Stimulated activated memory B cell treated with anti-CD40 and anti-IgM and Interleukin-4, amounts not matched to agents 10 μg/mL and 1 μg/mL and 100 μg/mL, for 72 hours (primary cell): ENCODE data around the gene ACE2.
"Not testable (repeated sequence)": the region's sequence is repeated elsewhere in the genome, so short reads cannot be mapped to it uniquely, and the experiment has no call there.

ENCODE experiments used
- ATAC-seq: fragments of 150-1000 bp; cut with Tn5 transposase; 2 replicates; pipeline ENCODE4 v1.10.0; 2021
- H3K27ac Mint-ChIP-seq: one replicate; pipeline ENCODE4 v1.8.0; 2022; ENCODE audit warnings: mild to moderate bottlenecking, mixed read lengths
- H3K27me3 Mint-ChIP-seq: one replicate; pipeline ENCODE4 v1.8.0; 2022; ENCODE audit warnings: mixed read lengths
- H3K36me3 Mint-ChIP-seq: one replicate; pipeline ENCODE4 v1.8.0; 2022; ENCODE audit warnings: mixed read lengths
- H3K4me1 Mint-ChIP-seq: one replicate; pipeline ENCODE4 v1.8.0; 2022; ENCODE audit warnings: mixed read lengths
- H3K4me3 Mint-ChIP-seq: one replicate; pipeline ENCODE4 v1.8.0; 2022; ENCODE audit warnings: mild to moderate bottlenecking, moderate library complexity, mixed read lengths
- H3K9me3 Mint-ChIP-seq: one replicate; pipeline ENCODE4 v1.8.0; 2022; ENCODE audit warnings: mixed read lengths

The ACE2 gene

DNA sequence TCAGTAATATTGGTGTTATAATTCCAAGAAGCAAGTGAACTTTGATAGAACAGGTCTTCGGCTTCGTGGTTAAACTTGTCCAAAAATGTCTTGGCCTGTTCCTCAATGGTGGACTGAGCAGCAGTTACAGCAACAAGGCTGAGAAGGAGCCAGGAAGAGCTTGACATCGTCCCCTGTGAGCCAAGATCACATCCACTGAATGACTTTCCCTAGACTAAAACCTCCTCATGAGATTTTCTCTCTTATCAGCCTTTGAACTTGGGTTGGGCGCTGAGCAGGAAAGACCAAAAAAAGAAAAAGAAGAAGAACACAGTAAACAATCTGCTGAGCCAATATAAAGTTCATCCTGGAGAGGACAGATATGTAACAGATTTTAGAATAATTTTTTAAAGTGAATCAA, at the start of gene ACE2:
Gene ACE2, minus strand, starts transcription at position 216 of the 400 bp plus-strand sequence. Its CDS starts 49 bp downstream, at position 167.
- Mint-ChIP-seq H3K27me3 (peaks cover 18% of the 10 kb centered on the region), H3K4me3 (no peak within 1 kb of the TSS)
- ATAC-seq: no peak

GRCh38 chrX:15647510-15647909, 46.8 kb upstream of the ACE2 start:
- not testable (repeated sequence) for H3K36me3 Mint-ChIP-seq, H3K27ac Mint-ChIP-seq, H3K4me3 Mint-ChIP-seq, H3K9me3 Mint-ChIP-seq, ATAC-seq, H3K27me3 Mint-ChIP-seq, H3K4me1 Mint-ChIP-seq

More for the DNA sequence above, at the start of gene ACE2:
- H3K27ac Mint-ChIP-seq: no peak within 1 kb of the TSS
- no peaks in the 10 kb centered on the region for H3K9me3 Mint-ChIP-seq
- H3K36me3 Mint-ChIP-seq: no peaks in the 10 kb centered on the region
- H3K4me1 Mint-ChIP-seq: no peaks in the 10 kb centered on the region

DNA sequence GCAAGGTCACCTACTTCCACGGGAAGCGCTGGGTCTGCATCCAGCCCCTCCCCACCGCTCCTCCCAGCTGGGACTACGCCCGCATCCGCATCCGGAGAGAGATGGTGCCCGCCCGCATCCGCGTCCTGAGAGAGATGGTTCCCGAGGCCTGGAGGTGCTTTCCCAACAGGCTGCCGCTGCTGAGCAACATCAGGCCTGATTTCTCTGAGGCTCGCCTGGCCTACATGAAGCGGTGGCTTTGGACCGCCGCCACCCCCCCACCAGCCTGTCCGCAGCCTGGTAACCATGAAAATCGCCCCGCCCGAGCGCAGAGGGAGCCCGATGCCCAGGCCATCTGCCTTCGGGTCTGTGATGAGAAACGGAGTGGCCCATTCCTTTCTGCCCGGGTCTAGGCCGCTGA, 45.8 kb upstream of the ACE2 start:
- H3K9me3 Mint-ChIP-seq: no peaks in the 10 kb centered on the region
- H3K27ac Mint-ChIP-seq: no peak overlapping the region
- H3K4me1 Mint-ChIP-seq: no peaks in the 10 kb centered on the region
- H3K36me3 Mint-ChIP-seq: no peaks in the 10 kb centered on the region
- ATAC-seq: no peak
- H3K4me3 Mint-ChIP-seq: no peak overlapping the region
- peaks cover 7% of the 10 kb centered on the region for H3K27me3 Mint-ChIP-seq

DNA sequence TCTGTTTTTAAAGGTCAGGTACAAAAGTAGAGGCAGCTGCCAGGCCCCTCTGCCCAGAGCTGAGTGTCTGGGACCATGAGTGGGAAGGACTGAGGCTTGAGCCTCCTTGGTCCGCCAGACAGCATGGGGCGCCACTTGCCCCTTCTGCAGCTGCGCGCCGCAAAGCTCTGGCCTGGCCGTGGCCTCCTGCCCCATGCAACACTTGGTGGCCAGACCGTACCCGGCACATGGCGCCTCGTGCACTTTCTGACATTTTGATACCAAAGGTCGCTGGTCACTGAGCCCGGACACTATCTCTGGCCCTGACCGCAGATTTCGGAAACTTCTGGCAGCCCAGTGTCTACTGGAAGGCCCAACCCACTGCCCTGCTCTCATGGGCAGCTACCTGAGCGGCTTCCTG, 45.3 kb upstream of the ACE2 start:
- Mint-ChIP-seq H3K36me3 (no peaks in the 10 kb centered on the region), H3K27me3 (peaks cover 7% of the 10 kb centered on the region), H3K4me1 (no peaks in the 10 kb centered on the region), H3K9me3 (no peaks in the 10 kb centered on the region), H3K4me3 (no peak overlapping the region), H3K27ac (no peak overlapping the region)
- no peak for ATAC-seq

GRCh38 chrX:15645266-15645665, 44.5 kb upstream of the ACE2 start:
- Mint-ChIP-seq H3K4me3 (no peak overlapping the region), H3K9me3 (no peaks in the 10 kb centered on the region), H3K4me1 (no peaks in the 10 kb centered on the region), H3K27ac (no peak overlapping the region), H3K36me3 (no peaks in the 10 kb centered on the region), H3K27me3 (peaks cover 7% of the 10 kb centered on the region)
- no peak for ATAC-seq

DNA sequence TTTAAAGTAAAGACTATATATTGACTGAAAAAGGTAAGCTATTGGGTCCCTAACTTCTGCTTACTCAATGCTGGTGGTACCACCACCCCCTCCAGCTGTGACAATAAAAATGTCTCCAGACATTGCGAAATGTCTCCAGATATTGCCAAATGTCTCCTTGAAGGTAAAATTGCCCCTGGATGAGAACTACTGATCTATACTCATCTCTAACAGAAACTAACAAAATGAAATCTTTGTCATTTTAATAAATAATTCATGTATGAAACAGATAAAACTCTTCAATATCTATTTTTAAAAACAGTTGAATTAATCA, 43.8 kb upstream of the ACE2 start:
- ATAC-seq: no peak
- Mint-ChIP-seq H3K27me3 (peaks cover 7% of the 10 kb centered on the region), H3K36me3 (no peaks in the 10 kb centered on the region), H3K27ac (no peak overlapping the region), H3K4me1 (no peaks in the 10 kb centered on the region), H3K9me3 (no peaks in the 10 kb centered on the region), H3K4me3 (no peak overlapping the region)

DNA sequence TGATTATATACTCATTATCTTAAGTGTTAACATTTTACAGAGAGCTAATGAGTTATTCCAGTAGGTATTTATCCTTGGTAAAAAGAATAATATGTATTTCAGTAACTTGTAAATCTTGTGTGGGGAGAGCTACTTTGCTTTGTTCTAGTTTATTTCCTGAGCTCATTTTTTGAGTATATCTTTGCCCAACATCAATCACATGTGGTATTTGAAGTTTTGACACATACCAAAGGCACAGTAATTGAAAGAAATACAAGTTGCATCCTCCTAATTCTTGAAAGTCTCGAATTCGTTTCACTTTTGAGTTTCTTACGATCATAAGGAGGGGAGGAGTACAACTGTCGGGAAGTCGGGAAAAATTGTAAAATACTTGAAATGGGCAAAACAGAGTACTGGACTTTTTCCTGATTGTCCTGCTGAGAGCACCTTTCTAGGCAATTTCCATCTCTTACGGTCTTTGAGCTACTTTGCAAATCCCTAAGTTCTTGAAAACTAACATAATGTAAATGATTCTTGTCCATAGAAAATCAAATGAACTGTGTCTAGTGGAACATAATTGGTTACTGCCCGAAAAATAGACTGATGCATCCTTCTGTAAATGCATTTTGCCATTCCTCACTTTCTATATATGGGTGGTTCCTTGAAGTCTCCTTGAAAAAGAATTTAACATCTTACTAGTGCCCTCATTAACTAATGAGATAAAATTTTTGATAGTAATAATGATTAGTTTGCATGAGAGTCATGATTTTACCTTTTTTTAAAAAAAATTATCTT, 43.2 kb upstream of the ACE2 start:
- Mint-ChIP-seq H3K9me3 (no peaks in the 10 kb centered on the region), H3K27ac (no peak overlapping the region), H3K27me3 (peaks cover 7% of the 10 kb centered on the region), H3K4me1 (no peaks in the 10 kb centered on the region), H3K36me3 (no peaks in the 10 kb centered on the region), H3K4me3 (no peak overlapping the region)
- ATAC-seq: no peak

- Mint-ChIP-seq H3K4me3 (no peak overlapping the region), H3K4me1 (no peaks in the 10 kb centered on the region), H3K9me3 (peaks cover 4% of the 10 kb centered on the region), H3K36me3 (no peaks in the 10 kb centered on the region), H3K27ac (no peak overlapping the region), H3K27me3 (peaks cover 9% of the 10 kb centered on the region)
- ATAC-seq: no peak
Observed at GRCh38 chrX:15631637-15632036, 30.9 kb upstream of the ACE2 start.

GRCh38 chrX:15623054-15623453, 22.3 kb upstream of the ACE2 start:
- H3K27ac Mint-ChIP-seq: no peak overlapping the region
- H3K36me3 Mint-ChIP-seq: no peaks in the 10 kb centered on the region
- no peaks in the 10 kb centered on the region for H3K4me1 Mint-ChIP-seq
- no peak for ATAC-seq
- H3K9me3 Mint-ChIP-seq: no peaks in the 10 kb centered on the region
- no peaks in the 10 kb centered on the region for H3K27me3 Mint-ChIP-seq
- H3K4me3 Mint-ChIP-seq: no peak overlapping the region

DNA sequence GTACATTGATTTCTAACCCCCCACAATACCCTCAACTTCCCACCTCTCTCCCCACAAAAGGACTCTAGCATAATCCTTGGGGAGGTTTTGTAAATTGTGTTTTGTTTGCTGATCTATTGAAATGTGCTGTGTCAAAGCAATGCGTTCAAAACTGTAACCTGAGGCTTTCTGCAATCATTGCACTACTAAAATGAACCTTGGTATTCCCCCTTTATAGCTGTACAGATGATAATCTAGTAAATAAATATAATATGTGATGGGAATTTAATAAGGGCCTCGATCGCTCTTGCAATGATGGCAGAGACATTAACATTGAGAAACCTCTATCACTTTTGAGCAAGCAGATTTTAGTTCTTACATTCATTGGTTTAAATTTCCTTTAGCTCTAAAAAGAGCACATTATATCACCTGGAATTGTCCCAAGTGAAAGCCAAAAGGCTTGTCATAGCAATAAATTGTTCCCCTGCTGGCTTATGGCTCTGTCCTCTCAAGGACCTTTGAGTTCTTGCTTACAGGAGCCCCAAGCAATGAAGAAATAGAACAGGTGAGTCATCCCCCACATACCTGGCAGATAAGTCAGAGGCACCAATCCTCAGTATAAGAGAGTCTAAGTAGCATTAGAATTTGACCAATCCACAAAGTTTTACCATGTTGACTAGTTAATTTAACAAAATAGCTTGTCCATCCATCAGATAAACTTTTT, 18.4 kb upstream of the ACE2 start:
- Mint-ChIP-seq H3K36me3 (no peaks in the 10 kb centered on the region), H3K4me1 (no peaks in the 10 kb centered on the region), H3K4me3 (no peak overlapping the region), H3K27ac (no peak overlapping the region), H3K9me3 (no peaks in the 10 kb centered on the region), H3K27me3 (no peaks in the 10 kb centered on the region)
- ATAC-seq: no peak

GRCh38 chrX:15617111-15617510, 16.4 kb upstream of the ACE2 start:
- no peak overlapping the region for H3K27ac Mint-ChIP-seq
- no peaks in the 10 kb centered on the region for H3K36me3 Mint-ChIP-seq
- H3K4me3 Mint-ChIP-seq: no peak overlapping the region
- no peaks in the 10 kb centered on the region for H3K9me3 Mint-ChIP-seq
- no peaks in the 10 kb centered on the region for H3K4me1 Mint-ChIP-seq
- no peak for ATAC-seq
- no peaks in the 10 kb centered on the region for H3K27me3 Mint-ChIP-seq

- no peaks in the 10 kb centered on the region for H3K36me3 Mint-ChIP-seq
- H3K27me3 Mint-ChIP-seq: no peaks in the 10 kb centered on the region
- H3K9me3 Mint-ChIP-seq: no peaks in the 10 kb centered on the region
- H3K4me3 Mint-ChIP-seq: no peak overlapping the region
- ATAC-seq: no peak
- H3K4me1 Mint-ChIP-seq: no peaks in the 10 kb centered on the region
- H3K27ac Mint-ChIP-seq: no peak overlapping the region
Observed at GRCh38 chrX:15616531-15616930, 15.8 kb upstream of the ACE2 start.

- H3K9me3 Mint-ChIP-seq: peaks cover 2% of the 10 kb centered on the region
- H3K4me3 Mint-ChIP-seq: no peak overlapping the region
- H3K36me3 Mint-ChIP-seq: no peaks in the 10 kb centered on the region
- peaks cover 11% of the 10 kb centered on the region for H3K27me3 Mint-ChIP-seq
- no peaks in the 10 kb centered on the region for H3K4me1 Mint-ChIP-seq
- no peak for ATAC-seq
- no peak overlapping the region for H3K27ac Mint-ChIP-seq
Observed at GRCh38 chrX:15607067-15607466, 6.3 kb upstream of the ACE2 start.

- no peak for ATAC-seq
- peaks cover 2% of the 10 kb centered on the region for H3K9me3 Mint-ChIP-seq
- H3K27ac Mint-ChIP-seq: no peak overlapping the region
- H3K27me3 Mint-ChIP-seq: peaks cover 18% of the 10 kb centered on the region
- H3K36me3 Mint-ChIP-seq: no peaks in the 10 kb centered on the region
- no peaks in the 10 kb centered on the region for H3K4me1 Mint-ChIP-seq
- H3K4me3 Mint-ChIP-seq: no peak overlapping the region
Observed at GRCh38 chrX:15606136-15606535, 5.4 kb upstream of the ACE2 start.

- H3K4me3 Mint-ChIP-seq: no peak overlapping the region
- H3K27ac Mint-ChIP-seq: no peak overlapping the region
- H3K27me3 Mint-ChIP-seq: peaks cover 18% of the 10 kb centered on the region
- ATAC-seq: no peak
- no peaks in the 10 kb centered on the region for H3K36me3 Mint-ChIP-seq
- peaks cover 2% of the 10 kb centered on the region for H3K9me3 Mint-ChIP-seq
- H3K4me1 Mint-ChIP-seq: no peaks in the 10 kb centered on the region
Observed at GRCh38 chrX:15605226-15605625, 4.5 kb upstream of the ACE2 start.

GRCh38 chrX:15602761-15603160, 2.0 kb upstream of the ACE2 start:
- Mint-ChIP-seq H3K36me3 (no peaks in the 10 kb centered on the region), H3K4me1 (no peaks in the 10 kb centered on the region), H3K27me3 (peaks cover 18% of the 10 kb centered on the region), H3K27ac (no peak overlapping the region), H3K9me3 (no peaks in the 10 kb centered on the region), H3K4me3 (no peak overlapping the region)
- no peak for ATAC-seq
